Measurements from ENCODE around the gene TMEM106C. TPM values are rescaled to one million over a fixed set of nuclear protein-coding genes. Genes with fewer than 3 reads are reported as not detected.

The TMEM106C gene
- total RNA-seq, 4 donors from 2014 or later = 68.6 to 98.8 (median 72.0) TPM

DNA sequence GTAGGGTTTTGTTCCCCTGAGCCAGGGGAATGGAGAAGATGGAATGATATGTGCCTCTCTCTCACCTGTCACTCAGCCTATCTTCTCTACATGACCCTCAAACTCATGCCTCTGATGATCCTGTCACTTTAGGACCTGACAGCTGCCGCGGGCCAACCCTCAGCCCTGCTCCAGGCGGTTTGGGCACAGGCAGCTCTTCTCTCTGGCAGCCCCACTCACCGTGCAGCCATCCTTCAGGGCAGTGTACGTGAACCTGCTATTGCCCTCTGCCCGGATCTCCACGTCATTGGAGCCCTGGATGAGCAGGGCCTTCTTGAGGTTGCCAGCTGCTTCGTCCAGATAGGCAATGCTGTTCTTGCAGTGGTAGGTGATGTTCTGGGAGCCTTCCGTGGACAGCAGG is 10.5 kb downstream of the TMEM106C start:
- H3K27ac ChIP-seq (replicated peaks in 1 of 4) = no peak overlapping the region
- H3K9me3 ChIP-seq = no peaks in the 10 kb centered on the region
- no peak overlapping the region for H3K4me3 ChIP-seq
- WGBS = 93% methylated on average over 7 of the region's 9 CpGs
- H3K27me3 ChIP-seq = no peaks in the 10 kb centered on the region
- intact Hi-C loops (cut with DNase I) = no loop called here
- no peak for TF ChIP-seq POLR2A (IDR thresholded peaks at IDR 0.05; ENCODE audit: low read depth)
- no peak for TF ChIP-seq POLR2AphosphoS5 (IDR thresholded peaks at IDR 0.05)
- TF ChIP-seq EP300 (IDR thresholded peaks at IDR 0.05) = no peak
- TF ChIP-seq, protein P1, sequence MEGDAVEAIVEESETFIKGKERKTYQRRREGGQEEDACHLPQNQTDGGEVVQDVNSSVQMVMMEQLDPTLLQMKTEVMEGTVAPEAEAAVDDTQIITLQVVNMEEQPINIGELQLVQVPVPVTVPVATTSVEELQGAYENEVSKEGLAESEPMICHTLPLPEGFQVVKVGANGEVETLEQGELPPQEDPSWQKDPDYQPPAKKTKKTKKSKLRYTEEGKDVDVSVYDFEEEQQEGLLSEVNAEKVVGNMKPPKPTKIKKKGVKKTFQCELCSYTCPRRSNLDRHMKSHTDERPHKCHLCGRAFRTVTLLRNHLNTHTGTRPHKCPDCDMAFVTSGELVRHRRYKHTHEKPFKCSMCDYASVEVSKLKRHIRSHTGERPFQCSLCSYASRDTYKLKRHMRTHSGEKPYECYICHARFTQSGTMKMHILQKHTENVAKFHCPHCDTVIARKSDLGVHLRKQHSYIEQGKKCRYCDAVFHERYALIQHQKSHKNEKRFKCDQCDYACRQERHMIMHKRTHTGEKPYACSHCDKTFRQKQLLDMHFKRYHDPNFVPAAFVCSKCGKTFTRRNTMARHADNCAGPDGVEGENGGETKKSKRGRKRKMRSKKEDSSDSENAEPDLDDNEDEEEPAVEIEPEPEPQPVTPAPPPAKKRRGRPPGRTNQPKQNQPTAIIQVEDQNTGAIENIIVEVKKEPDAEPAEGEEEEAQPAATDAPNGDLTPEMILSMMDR (IDR thresholded peaks at IDR 0.05) = no peak
- H3K4me1 ChIP-seq = peaks cover 0 to 4% (median 0%) of the 10 kb centered on the region in 4 donors
- peaks cover 0 to 13% (median under 1%) of the 10 kb centered on the region in 4 donors for H3K36me3 ChIP-seq
- no peak for DNase-seq (ENCODE audit: extremely low spot score)

DNA sequence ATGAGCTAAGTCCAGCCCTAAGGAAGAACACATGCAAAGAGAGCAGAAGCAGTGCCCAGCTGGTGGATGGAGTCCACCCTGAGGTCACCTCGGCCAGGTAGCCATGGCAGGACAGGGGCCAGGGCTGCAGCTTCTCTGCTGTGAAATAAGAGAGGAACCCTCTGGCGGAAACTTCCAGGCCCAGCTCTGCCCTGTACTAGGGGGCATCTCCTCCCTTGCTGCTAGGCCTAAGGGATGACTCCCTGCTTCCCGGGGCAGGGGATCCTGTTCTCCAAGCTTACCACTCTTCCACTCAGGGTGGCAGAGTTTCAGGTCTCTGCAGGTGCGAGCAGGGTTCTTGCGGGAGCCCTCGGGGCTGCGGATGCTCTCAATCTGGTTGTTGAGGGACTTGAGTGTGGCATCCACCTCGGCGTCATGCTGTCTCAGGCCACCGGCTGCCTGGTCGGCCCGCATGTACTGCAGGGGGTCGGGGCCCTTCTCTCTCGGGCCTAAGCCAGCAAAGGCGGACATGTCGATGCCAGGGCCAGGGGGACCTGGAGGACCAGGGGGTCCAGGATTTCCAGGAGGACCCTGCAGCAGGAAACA is 11.7 kb downstream of the TMEM106C start:
- DNase-seq (ENCODE audit: extremely low spot score) = no peak
- intact Hi-C loops (cut with DNase I) = no loop called here
- no peak overlapping the region for H3K4me3 ChIP-seq
- H3K27ac ChIP-seq (replicated peaks in 1 of 4) = no peak overlapping the region
- peaks cover 0 to under 1% (median 0%) of the 10 kb centered on the region in 4 donors for H3K36me3 ChIP-seq
- no peaks in the 10 kb centered on the region for H3K9me3 ChIP-seq
- H3K4me1 ChIP-seq = peaks cover 0 to 4% (median 0%) of the 10 kb centered on the region in 4 donors
- no peaks in the 10 kb centered on the region for H3K27me3 ChIP-seq
- WGBS = 96% methylated on average over 13 of the region's 16 CpGs
- TF ChIP-seq, protein P1 (IDR thresholded peaks at IDR 0.05) = no peak
- TF ChIP-seq EP300 (IDR thresholded peaks at IDR 0.05) = no peak
- no peak for TF ChIP-seq POLR2AphosphoS5 (IDR thresholded peaks at IDR 0.05)
- no peak for TF ChIP-seq POLR2A (IDR thresholded peaks at IDR 0.05; ENCODE audit: low read depth)

DNA sequence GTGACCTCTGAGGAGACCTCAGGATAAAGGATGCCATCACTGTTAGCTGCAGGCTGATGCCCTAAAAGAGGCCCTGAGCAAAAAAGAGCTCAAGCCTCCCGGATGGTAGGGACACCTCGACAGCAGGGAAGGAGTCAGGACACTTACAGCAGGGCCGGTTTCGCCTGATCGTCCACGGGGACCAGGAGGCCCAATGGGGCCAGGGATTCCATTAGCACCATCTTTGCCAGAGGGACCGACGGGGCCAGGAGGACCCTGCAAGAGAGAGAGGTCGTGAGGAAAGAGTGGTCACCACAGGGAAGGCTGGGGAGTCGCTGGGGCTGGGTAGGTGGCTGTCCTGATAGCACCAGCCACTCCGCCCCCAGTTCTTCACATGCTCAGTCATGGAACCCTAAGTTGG is 12.4 kb downstream of the TMEM106C start:
- Histone ChIP-seq H3K27ac (replicated peaks in 1 of 4) (no peak overlapping the region), H3K36me3 (no peaks in the 10 kb centered on the region), H3K27me3 (no peaks in the 10 kb centered on the region), H3K4me1 (peaks cover 0 to 1% (median 0%) of the 10 kb centered on the region in 4 donors), H3K4me3 (no peak overlapping the region), H3K9me3 (no peaks in the 10 kb centered on the region)
- TF ChIP-seq EP300 (IDR thresholded peaks at IDR 0.05) (no peak), POLR2A (IDR thresholded peaks at IDR 0.05; ENCODE audit: low read depth) (no peak), POLR2AphosphoS5 (IDR thresholded peaks at IDR 0.05) (no peak)
- TF ChIP-seq, protein P1 (IDR thresholded peaks at IDR 0.05) = no peak
- intact Hi-C loops (cut with DNase I) = no loop called here
- 95% methylated on average over 10 of the region's 11 CpGs for WGBS
- DNase-seq (ENCODE audit: extremely low spot score) = no peak

DNA sequence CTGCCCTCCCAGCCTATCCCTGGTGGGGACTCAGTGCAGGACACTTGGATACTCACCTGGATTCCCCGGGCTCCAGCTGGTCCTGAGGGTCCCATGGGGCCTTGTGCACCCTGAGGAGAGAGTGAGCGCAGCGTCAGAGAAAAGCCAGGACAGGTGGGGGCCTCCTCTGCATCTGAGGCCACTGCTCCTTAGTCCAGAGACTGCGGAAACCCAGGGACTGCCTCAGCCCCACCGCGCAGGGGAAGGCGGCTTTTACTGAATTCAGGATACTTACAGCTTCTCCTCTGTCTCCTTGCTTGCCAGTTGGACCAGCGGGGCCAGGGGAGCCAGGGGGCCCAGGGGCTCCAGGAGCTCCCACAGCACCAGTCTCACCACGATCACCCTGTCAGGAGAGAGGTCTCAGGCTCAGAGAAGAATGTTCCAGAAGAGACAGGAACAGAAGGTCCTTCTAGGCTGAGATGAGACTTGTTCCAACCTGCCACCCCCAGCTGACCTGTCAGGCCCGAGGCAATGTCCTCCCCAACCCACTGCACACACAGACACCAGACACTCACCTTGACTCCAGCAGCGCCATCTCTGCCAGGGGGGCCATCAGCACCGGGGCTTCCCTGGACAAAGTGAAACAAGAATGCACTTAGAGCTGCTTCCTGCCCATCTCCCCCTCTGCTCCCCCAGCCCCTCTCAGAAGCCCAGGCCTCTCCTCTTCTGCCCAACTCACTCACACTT is 13.8 kb downstream of the TMEM106C start:
- no peaks in the 10 kb centered on the region for H3K4me1 ChIP-seq
- 92% methylated on average over 8 of the region's 12 CpGs for WGBS
- TF ChIP-seq EP300 (IDR thresholded peaks at IDR 0.05) = no peak
- TF ChIP-seq POLR2AphosphoS5 (IDR thresholded peaks at IDR 0.05) = no peak
- TF ChIP-seq POLR2A (IDR thresholded peaks at IDR 0.05; ENCODE audit: low read depth) = no peak
- TF ChIP-seq, protein P1 (IDR thresholded peaks at IDR 0.05) = no peak
- H3K27me3 ChIP-seq = no peaks in the 10 kb centered on the region
- no peak overlapping the region for H3K27ac ChIP-seq (replicated peaks in 1 of 4)
- no peaks in the 10 kb centered on the region for H3K36me3 ChIP-seq
- no peaks in the 10 kb centered on the region for H3K9me3 ChIP-seq
- no peak overlapping the region for H3K4me3 ChIP-seq
- intact Hi-C loops (cut with DNase I) = no loop called here
- no peak for DNase-seq (ENCODE audit: extremely low spot score)
